WTC11 (cell line): ENCODE results near the gene SPINT2. TPM values are rescaled to one million over a fixed set of nuclear protein-coding genes. Genes with fewer than 3 reads are reported as not detected.

Source experiments
- ATAC-seq: fragments of 200-7000 bp; cut with Tn5 transposase; 2 replicates; pipeline ENCODE4 v1.10.0; 2021; ENCODE audit warnings: mild to moderate bottlenecking, moderate library complexity
- CTCF ChIA-PET: fragments of 300-600 bp; sonication (Branson Sonifier 250); formaldehyde crosslinking; loops from one replicate; lab custom pipeline; 2021; ENCODE audit warnings: antibody characterized with exemption; lab: Charles Lee
- POLR2A ChIA-PET: fragments of 350-600 bp; sonication (Branson Sonifier 250); formaldehyde crosslinking; loops from one replicate; lab custom pipeline; 2021; ENCODE audit warnings: antibody characterized with exemption; lab: Charles Lee
- DNase-seq: peaks from one replicate; pipeline ENCODE4 v3.0.0; 2021; ENCODE audit warnings: low spot score
- H3K27ac Mint-ChIP-seq: 2 replicates; pipeline ENCODE4 v1.8.0; 2021; ENCODE audit warnings: mixed read lengths
- H3K27me3 Mint-ChIP-seq: 2 replicates; pipeline ENCODE4 v1.8.0; 2021; ENCODE audit warnings: low read depth, mild to moderate bottlenecking, moderate library complexity, mixed read lengths
- H3K36me3 Mint-ChIP-seq: 2 replicates; pipeline ENCODE4 v1.8.0; 2021; ENCODE audit warnings: mixed read lengths
- H3K4me1 Mint-ChIP-seq: 2 replicates; pipeline ENCODE4 v1.8.0; 2022; ENCODE audit warnings: mixed read lengths
- H3K4me3 Mint-ChIP-seq: 2 replicates; pipeline ENCODE4 v1.8.0; 2021; ENCODE audit warnings: mild to moderate bottlenecking, moderate library complexity, mixed read lengths
- H3K9me3 Mint-ChIP-seq: 2 replicates; pipeline ENCODE4 v1.8.0; 2021; ENCODE audit warnings: mixed read lengths
- AR ChIP-seq: fragments of 250-450 bp; sonication (Bioruptor Pico); IDR thresholded peaks from 2 replicates; pipeline ENCODE4 v1.9.0; 2021; ENCODE audit warnings: mild to moderate bottlenecking
- ATF6 ChIP-seq: sonication (generic); formaldehyde crosslinking; IDR thresholded peaks from 2 replicates; pipeline ENCODE4 v1.8.1; 2023; ENCODE audit warnings: mild to moderate bottlenecking, missing genetic modification reagents
- E2F4 ChIP-seq: sonication (generic); formaldehyde crosslinking; IDR thresholded peaks from 2 replicates; pipeline ENCODE4 v1.8.1; 2022; ENCODE audit warnings: low read depth, mild to moderate bottlenecking, moderate library complexity, missing genetic modification reagents, borderline replicate concordance
- FOXP1 ChIP-seq: sonication (generic); formaldehyde crosslinking; IDR thresholded peaks from 2 replicates; pipeline ENCODE4 v1.8.0; 2022; ENCODE audit warnings: missing genetic modification reagents, mild to moderate bottlenecking, moderate library complexity, borderline replicate concordance
- HMGXB4 ChIP-seq: sonication (generic); formaldehyde crosslinking; IDR thresholded peaks from 2 replicates; pipeline ENCODE4 v1.8.1; 2023; ENCODE audit warnings: mild to moderate bottlenecking, moderate library complexity, missing genetic modification reagents
- IRF2 ChIP-seq: sonication (generic); formaldehyde crosslinking; IDR thresholded peaks from 2 replicates; pipeline ENCODE4 v1.8.0; 2022; ENCODE audit warnings: low read depth, missing genetic modification reagents, borderline replicate concordance
- MXD4 ChIP-seq: fragments of 250-450 bp; sonication (Bioruptor Pico); IDR thresholded peaks from 2 replicates; pipeline ENCODE4 v1.8.0; 2021; ENCODE audit warnings: mild to moderate bottlenecking, moderate library complexity, borderline replicate concordance
- MYBL2 ChIP-seq: sonication (generic); formaldehyde crosslinking; IDR thresholded peaks from 2 replicates; pipeline ENCODE4 v1.8.1; 2023; ENCODE audit warnings: mild to moderate bottlenecking, moderate library complexity, missing genetic modification reagents
- NR3C1 ChIP-seq: sonication (generic); formaldehyde crosslinking; conservative IDR thresholded peaks from 2 replicates; pipeline ENCODE4 v1.8.1; 2023; ENCODE audit warnings: low read depth, mild to moderate bottlenecking, missing genetic modification reagents
- PRDM15 ChIP-seq: sonication (generic); formaldehyde crosslinking; IDR thresholded peaks from 2 replicates; pipeline ENCODE4 v1.8.0; 2022; ENCODE audit warnings: missing genetic modification reagents
- RELA ChIP-seq: sonication (generic); formaldehyde crosslinking; IDR thresholded peaks from 2 replicates; pipeline ENCODE4 v1.8.1; 2022; ENCODE audit warnings: missing genetic modification reagents, mild to moderate bottlenecking, borderline replicate concordance
- SMAD3 ChIP-seq: sonication (generic); formaldehyde crosslinking; IDR thresholded peaks from 2 replicates; pipeline ENCODE4 v1.8.0; 2022; ENCODE audit warnings: missing genetic modification reagents, mild to moderate bottlenecking, borderline replicate concordance
- TCF7 ChIP-seq: sonication (generic); formaldehyde crosslinking; IDR thresholded peaks from 2 replicates; pipeline ENCODE4 v1.8.0; 2022; ENCODE audit warnings: mild to moderate bottlenecking, low read depth, missing genetic modification reagents, moderate library complexity
- TEAD4 ChIP-seq: sonication (generic); formaldehyde crosslinking; IDR thresholded peaks from 2 replicates; pipeline ENCODE4 v1.8.0; 2022; ENCODE audit warnings: mild to moderate bottlenecking, missing genetic modification reagents
- ZBTB21 ChIP-seq: sonication (generic); formaldehyde crosslinking; IDR thresholded peaks from 2 replicates; pipeline ENCODE4 v1.8.1; 2023; ENCODE audit warnings: mild to moderate bottlenecking, missing genetic modification reagents, borderline replicate concordance
- ZMAT4 ChIP-seq: fragments of 250-450 bp; sonication (Bioruptor Pico); IDR thresholded peaks from 2 replicates; pipeline ENCODE4 v1.9.0; 2021; ENCODE audit warnings: mild to moderate bottlenecking
- ZNF671 ChIP-seq: fragments of 250-450 bp; sonication (Bioruptor Pico); IDR thresholded peaks from 2 replicates; pipeline ENCODE4 v1.8.0; 2021; ENCODE audit warnings: mild to moderate bottlenecking
- total RNA-seq: library from RNA; stranded (reverse); gene quantifications from 3 replicates; pipeline ENCODE4 v1.2.3, GENCODE V29; 2021

The SPINT2 gene
- total RNA-seq, 1 experiment from 2014 or later, result 335 TPM

- no peak overlapping the region; the same call in 1 of the 2 replicates for H3K27ac Mint-ChIP-seq
- POLR2A ChIA-PET, result interaction anchor here (3.3 kb wide), 1 partner anchor 11 kb away, joined by 20 read pairs; the partner anchor contains the start of gene SPINT2
- H3K9me3 Mint-ChIP-seq, result no peaks in the 10 kb centered on the region
- CTCF ChIA-PET, result interaction anchor here (1.0 to 2.9 kb wide), 4 partner anchors 10 to 134 kb away, joined by 3 to 20 read pairs (median 8); partner anchors contain the start of genes CATSPERG and GGN
- 0 out of 2 replicates have a peak overlapping the region, but pooled peaks have one; percentile 12 for H3K4me3 Mint-ChIP-seq
- TF ChIP-seq ZMAT4 (CRISPR knock-in tag), result no peak
- TF ChIP-seq ZNF671, result no peak
- no peak for TF ChIP-seq TCF7
- TF ChIP-seq MXD4 (CRISPR knock-in tag), result no peak
- TF ChIP-seq AR, result no peak
- TF ChIP-seq HMGXB4 (CRISPR knock-in tag), result no peak
- no peak for TF ChIP-seq IRF2 (CRISPR knock-in tag)
- no peak for TF ChIP-seq TEAD4 (CRISPR knock-in tag)
- TF ChIP-seq SMAD3 (CRISPR knock-in tag), result no peak
- TF ChIP-seq NR3C1 (CRISPR knock-in tag), result no peak
- TF ChIP-seq ATF6 (CRISPR knock-in tag), result no peak
- TF ChIP-seq RELA (CRISPR knock-in tag), result no peak
- TF ChIP-seq FOXP1, result no peak
- no peak for TF ChIP-seq E2F4 (CRISPR knock-in tag)
- TF ChIP-seq ZBTB21, result no peak
- ATAC-seq, result no peak
- peaks cover 20% of the 10 kb centered on the region for H3K27me3 Mint-ChIP-seq
- no peaks in the 10 kb centered on the region for H3K36me3 Mint-ChIP-seq
- DNase-seq, result peak; percentile 25
- peaks cover 48% of the 10 kb centered on the region for H3K4me1 Mint-ChIP-seq
Measured at GRCh38 chr19:38252941-38253691, 11.3 kb upstream of the SPINT2 start.

- no peak for ATAC-seq
- POLR2A ChIA-PET, result interaction anchor here (3.3 kb wide), 1 partner anchor 10 kb away, joined by 20 read pairs; the partner anchor contains the start of gene SPINT2
- H3K4me1 Mint-ChIP-seq, result peaks cover 48% of the 10 kb centered on the region
- no peak overlapping the region for H3K4me3 Mint-ChIP-seq
- CTCF ChIA-PET, result interaction anchor here (1.2 to 2.9 kb wide), 3 partner anchors 11 to 134 kb away, joined by 3 to 20 read pairs (median 14); partner anchors contain the start of genes CATSPERG and GGN
- peak overlapping the region; percentile 76; the same call in 1 of the 2 replicates for H3K27ac Mint-ChIP-seq
- peaks cover 20% of the 10 kb centered on the region for H3K27me3 Mint-ChIP-seq
- TF ChIP-seq MYBL2 (no peak), PRDM15 (CRISPR knock-in tag) (no peak), RELA (CRISPR knock-in tag) (no peak)
- no peaks in the 10 kb centered on the region for H3K36me3 Mint-ChIP-seq
- H3K9me3 Mint-ChIP-seq, result no peaks in the 10 kb centered on the region
- DNase-seq, result no peak
Measured at GRCh38 chr19:38253788-38254187, 10.6 kb upstream of the SPINT2 start.
